ENCODE data around the gene RNASEH1. TPM values are rescaled to one million over a fixed set of nuclear protein-coding genes. Genes with fewer than 3 reads are reported as not detected.
A peak's percentile ranks its signal among the peaks of the same experiment; 100 is the strongest.

The RNASEH1 gene
- total and polyA plus RNA-seq, 2 experiments from 2014 or later, result 33.2 to 40.7 TPM

GRCh38 chr2:3527886-3528785, 30.0 kb downstream of the RNASEH1 start:
- H3K9me2 ChIP-seq (ENCODE audit: insufficient read depth), result no peaks in the 10 kb centered on the region
- no peak overlapping the region for H3K4me2 ChIP-seq
- Mint-ChIP-seq H3K36me3 (ENCODE audit: low read depth) (no peaks in the 10 kb centered on the region; the same call in 2 of the 3 replicates), H3K9me3 (no peaks in the 10 kb centered on the region; the same call in 2 of the 3 replicates), H3K4me1 (no peaks in the 10 kb centered on the region), H3K27me3 (ENCODE audit: insufficient read depth, low read depth, poor library complexity) (no peaks in the 10 kb centered on the region), H3K27ac (no peak overlapping the region), H3K4me3 (no peak overlapping the region)
- no peaks in the 10 kb centered on the region for H3K36me3 ChIP-seq (ENCODE audit: insufficient read depth)
- H3K79me2 ChIP-seq (replicated peaks; ENCODE audit: insufficient read depth), result no peaks in the 10 kb centered on the region
- ATAC-seq, result peak; percentile 63
- H3K4me3 ChIP-seq, result no peak overlapping the region
- peaks cover 10% of the 10 kb centered on the region; the same call in 1 of the 2 replicates for H3F3A ChIP-seq (replicated peaks; ENCODE audit: low read depth)
- H3K27me3 ChIP-seq (ENCODE audit: insufficient read depth), result no peaks in the 10 kb centered on the region
- H3K4me1 ChIP-seq (ENCODE audit: insufficient read depth), result no peaks in the 10 kb centered on the region
- H4K20me1 ChIP-seq (replicated peaks; ENCODE audit: insufficient read depth), result no peaks in the 10 kb centered on the region
- DNase-seq (ENCODE audit: low spot score), result peak; percentile 38
- no peak for TF ChIP-seq ZNF462 (CRISPR knock-in tag; IDR thresholded peaks at IDR 0.05)
- no peak for TF ChIP-seq EZH2phosphoT487 (IDR thresholded peaks at IDR 0.05; ENCODE audit: unreplicated experiment)
- TF ChIP-seq ZNF331 (CRISPR knock-in tag; IDR thresholded peaks at IDR 0.05; ENCODE audit: low read depth), result no peak
- no peak for TF ChIP-seq JUNB (IDR thresholded peaks at IDR 0.05; ENCODE audit: unreplicated experiment)
- no peak for TF ChIP-seq STAT1 (IDR thresholded peaks at IDR 0.05; ENCODE audit: unreplicated experiment)
- no peak for TF ChIP-seq CREB1 (CRISPR knock-in tag; IDR thresholded peaks at IDR 0.05; ENCODE audit: low read depth)
- no peak for TF ChIP-seq REST (IDR thresholded peaks at IDR 0.05; ENCODE audit: unreplicated experiment)
- no peak for TF ChIP-seq ETS1 (IDR thresholded peaks at IDR 0.05)
- no peak for TF ChIP-seq EZH2 (IDR thresholded peaks at IDR 0.05; ENCODE audit: low read depth, unreplicated experiment)
- no peak for TF ChIP-seq ZNF114 (CRISPR knock-in tag; IDR thresholded peaks at IDR 0.05)
- no peak for TF ChIP-seq POLR2AphosphoS5 (IDR thresholded peaks at IDR 0.05; ENCODE audit: low read depth)
- TF ChIP-seq NANOG (IDR thresholded peaks at IDR 0.05; ENCODE audit: borderline replicate concordance), result no peak
- TF ChIP-seq CTCF (conservative IDR thresholded peaks at IDR 0.05; ENCODE audit: low read depth in 2 of 2), result no peak
- no peak overlapping the region for H2AFZ ChIP-seq
- H3K27ac ChIP-seq (ENCODE audit: low read depth), result no peak overlapping the region

Measured in GM23338 (cell line).